ENCODE measurements around the gene VEZT. TPM values are rescaled to one million over a fixed set of nuclear protein-coding genes. Genes with fewer than 3 reads are reported as not detected.

Gene VEZT
- total RNA-seq, 1 donor from 2014 or later = 107 TPM

GRCh38 chr12:95184121-95184520 lies 33.5 kb upstream of the VEZT start:
- no peak for TF ChIP-seq CTCF (IDR thresholded peaks at IDR 0.05; ENCODE audit: unreplicated experiment)
- DNase-seq (ENCODE audit: low spot score in 2 of 2, unreplicated experiment in 2 of 2) = no peak
- peaks cover 7% of the 10 kb centered on the region for H3K36me3 Mint-ChIP-seq
- H3K9me3 Mint-ChIP-seq = no peaks in the 10 kb centered on the region
- peaks cover 16% of the 10 kb centered on the region for H3K4me1 Mint-ChIP-seq
- H3K27me3 Mint-ChIP-seq (ENCODE audit: low read depth) = no peaks in the 10 kb centered on the region
- no peak overlapping the region for H3K4me3 Mint-ChIP-seq
- no peak overlapping the region for H3K27ac Mint-ChIP-seq

GRCh38 chr12:95185072-95185471 lies 32.5 kb upstream of the VEZT start:
- Mint-ChIP-seq H3K27me3 (ENCODE audit: low read depth) (no peaks in the 10 kb centered on the region), H3K4me1 (peaks cover 17% of the 10 kb centered on the region), H3K27ac (peak overlapping the region; percentile 21), H3K9me3 (no peaks in the 10 kb centered on the region), H3K36me3 (peaks cover 7% of the 10 kb centered on the region), H3K4me3 (no peak overlapping the region)
- TF ChIP-seq CTCF (IDR thresholded peaks at IDR 0.05; ENCODE audit: unreplicated experiment) = no peak
- no peak for DNase-seq (ENCODE audit: low spot score in 2 of 2, unreplicated experiment in 2 of 2)

- H3K27me3 Mint-ChIP-seq (ENCODE audit: low read depth) = no peaks in the 10 kb centered on the region
- no peaks in the 10 kb centered on the region for H3K9me3 Mint-ChIP-seq
- no peak for TF ChIP-seq CTCF (IDR thresholded peaks at IDR 0.05; ENCODE audit: unreplicated experiment)
- H3K36me3 Mint-ChIP-seq = peaks cover 7% of the 10 kb centered on the region
- no peak overlapping the region for H3K4me3 Mint-ChIP-seq
- H3K4me1 Mint-ChIP-seq = peaks cover 16% of the 10 kb centered on the region
- H3K27ac Mint-ChIP-seq = no peak overlapping the region
- DNase-seq (ENCODE audit: low spot score in 2 of 2, unreplicated experiment in 2 of 2) = no peak
Observed at GRCh38 chr12:95185854-95186253, 31.8 kb upstream of the VEZT start.

- peak overlapping the region; percentile 28 for H3K27ac Mint-ChIP-seq
- TF ChIP-seq CTCF (IDR thresholded peaks at IDR 0.05; ENCODE audit: unreplicated experiment) = no peak
Observed at GRCh38 chr12:95187865-95188415, 29.7 kb upstream of the VEZT start.

GRCh38 chr12:95191060-95191696 lies 26.4 kb upstream of the VEZT start:
- no peak overlapping the region for H3K27ac Mint-ChIP-seq
- TF ChIP-seq CTCF (IDR thresholded peaks at IDR 0.05; ENCODE audit: unreplicated experiment) = no peak
- no peaks in the 10 kb centered on the region for H3K9me3 Mint-ChIP-seq
- no peak overlapping the region for H3K4me3 Mint-ChIP-seq
- no peak for DNase-seq (ENCODE audit: low spot score in 2 of 2, unreplicated experiment in 2 of 2)
- peaks cover 15% of the 10 kb centered on the region for H3K4me1 Mint-ChIP-seq
- no peaks in the 10 kb centered on the region for H3K36me3 Mint-ChIP-seq
- no peaks in the 10 kb centered on the region for H3K27me3 Mint-ChIP-seq (ENCODE audit: low read depth)

More at GRCh38 chr12:95187865-95188415, 29.7 kb upstream of the VEZT start:
- Mint-ChIP-seq H3K4me1 (peaks cover 12% of the 10 kb centered on the region), H3K4me3 (no peak overlapping the region), H3K36me3 (peaks cover 7% of the 10 kb centered on the region), H3K9me3 (no peaks in the 10 kb centered on the region), H3K27me3 (ENCODE audit: low read depth) (no peaks in the 10 kb centered on the region)
- no peak for DNase-seq (ENCODE audit: low spot score in 2 of 2, unreplicated experiment in 2 of 2)
